GM23338 (cell line): ENCODE measurements around the gene TWIST2. TPM values are rescaled to one million over a fixed set of nuclear protein-coding genes. Genes with fewer than 3 reads are reported as not detected.

Experiments
- ATAC-seq: fragments of 200-7000 bp; cut with Tn5 transposase; 3 replicates; pipeline ENCODE4 v1.9.1; 2020
- DNase-seq: peaks from one replicate; pipeline ENCODE4 v3.0.0-alpha.2; 2015; ENCODE audit warnings: low spot score
- H2AFZ ChIP-seq: fragments of 200-600 bp; sonication (generic); 2 replicates; pipeline ENCODE4 v1.8.0; 2016; ENCODE audit warnings: antibody characterized with exemption, mild to moderate bottlenecking, moderate library complexity
- H3F3A ChIP-seq: fragments of 200-600 bp; sonication (generic); replicated peaks from 2 replicates; pipeline ENCODE4 v1.8.0; 2017; ENCODE audit warnings: antibody characterized with exemption, mixed run types, low read depth
- H3K27ac ChIP-seq: fragments of 200-600 bp; sonication (generic); 2 replicates; pipeline ENCODE4 v1.6.1; 2016; ENCODE audit warnings: low read depth
- H3K27me3 ChIP-seq: fragments of 200-600 bp; sonication (generic); 2 replicates; pipeline ENCODE4 v1.8.0; 2016; ENCODE audit warnings: mild to moderate bottlenecking, mixed run types, moderate library complexity; ENCODE audit not compliant: insufficient read depth
- H3K36me3 ChIP-seq: fragments of 200-600 bp; sonication (generic); 2 replicates; pipeline ENCODE4 v1.8.0; 2016; ENCODE audit warnings: mild to moderate bottlenecking; ENCODE audit not compliant: insufficient read depth
- H3K4me1 ChIP-seq: fragments of 200-600 bp; sonication (generic); 2 replicates; pipeline ENCODE4 v1.8.0; 2016; ENCODE audit warnings: mild to moderate bottlenecking, moderate library complexity; ENCODE audit not compliant: insufficient read depth
- H3K4me2 ChIP-seq: fragments of 200-600 bp; sonication (generic); 2 replicates; pipeline ENCODE4 v1.7.1; 2017; ENCODE audit warnings: mixed run types
- H3K4me3 ChIP-seq: fragments of 200-600 bp; sonication (generic); 2 replicates; pipeline ENCODE4 v1.6.1; 2016; ENCODE audit warnings: mixed run types
- H3K79me2 ChIP-seq: fragments of 200-600 bp; sonication (generic); replicated peaks from 2 replicates; pipeline ENCODE4 v1.8.0; 2017; ENCODE audit warnings: mild to moderate bottlenecking; ENCODE audit not compliant: insufficient read depth
- H3K9me2 ChIP-seq: fragments of 200-600 bp; sonication (generic); 2 replicates; pipeline ENCODE4 v1.8.0; 2017; ENCODE audit not compliant: insufficient read depth
- H4K20me1 ChIP-seq: fragments of 200-600 bp; sonication (generic); replicated peaks from 2 replicates; pipeline ENCODE4 v1.8.0; 2017; ENCODE audit warnings: mild to moderate bottlenecking; ENCODE audit not compliant: insufficient read depth
- H3K27ac Mint-ChIP-seq: 2 replicates; pipeline ENCODE4 v1.8.0; 2020; ENCODE audit warnings: inconsistent platforms, mild to moderate bottlenecking, moderate library complexity, mixed read lengths
- H3K27me3 Mint-ChIP-seq: 3 replicates; pipeline ENCODE4 v1.8.0; 2022; ENCODE audit warnings: low read depth, mild to moderate bottlenecking, moderate library complexity, mixed read lengths, inconsistent platforms; ENCODE audit not compliant: insufficient read depth, poor library complexity
- H3K36me3 Mint-ChIP-seq: 3 replicates; pipeline ENCODE4 v1.8.0; 2021; ENCODE audit warnings: low read depth, mild to moderate bottlenecking, inconsistent platforms, moderate library complexity, mixed read lengths
- H3K4me1 Mint-ChIP-seq: 3 replicates; pipeline ENCODE4 v1.8.0; 2020; ENCODE audit warnings: mild to moderate bottlenecking, inconsistent platforms, mixed read lengths
- H3K4me3 Mint-ChIP-seq: 3 replicates; pipeline ENCODE4 v1.8.0; 2021; ENCODE audit warnings: moderate library complexity, mild to moderate bottlenecking, inconsistent platforms, mixed read lengths
- H3K9me3 Mint-ChIP-seq: 3 replicates; pipeline ENCODE4 v1.8.0; 2020; ENCODE audit warnings: moderate library complexity, mild to moderate bottlenecking, inconsistent platforms, mixed read lengths
- CREB1 ChIP-seq: fragments of 250-450 bp; sonication (Bioruptor Pico); IDR thresholded peaks from 2 replicates; pipeline ENCODE4 v1.5.0; 2020; ENCODE audit warnings: low read depth, mild to moderate bottlenecking, moderate library complexity
- CTCF ChIP-seq, 2 experiments: fragments of 200-600 bp in 1 of 2; sonication (generic) in 1 of 2; conservative IDR thresholded peaks; 2 replicates each; pipeline versions ENCODE4 v1.5.1 to v1.6.1; 2016 to 2017; ENCODE audit warnings: antibody characterized with exemption in 2 of 2, low read depth in 2 of 2, mild to moderate bottlenecking in 2 of 2, moderate library complexity in 1 of 2
- ETS1 ChIP-seq: IDR thresholded peaks from 2 replicates; pipeline ENCODE4 v1.6.1; 2016; ENCODE audit warnings: antibody characterized with exemption
- EZH2 ChIP-seq: fragments of 200-600 bp; sonication (generic); IDR thresholded peaks from one replicate; pipeline ENCODE4 v1.8.0; 2017; ENCODE audit warnings: antibody characterized with exemption, mild to moderate bottlenecking, low read depth; ENCODE audit not compliant: unreplicated experiment
- EZH2phosphoT487 ChIP-seq: fragments of 200-600 bp; sonication (generic); IDR thresholded peaks from one replicate; pipeline ENCODE4 v1.8.1; 2018; ENCODE audit warnings: antibody characterized with exemption; ENCODE audit not compliant: unreplicated experiment
- POLR2AphosphoS5 ChIP-seq: IDR thresholded peaks from 2 replicates; pipeline ENCODE4 v1.6.1; 2016; ENCODE audit warnings: antibody characterized with exemption, low read depth
- REST ChIP-seq: IDR thresholded peaks from one replicate; pipeline ENCODE4 v1.6.1; 2018; ENCODE audit warnings: antibody characterized with exemption; ENCODE audit not compliant: unreplicated experiment
- ZNF114 ChIP-seq: fragments of 250-450 bp; sonication (Bioruptor Pico); IDR thresholded peaks from 2 replicates; pipeline ENCODE4 v1.5.0; 2020; ENCODE audit warnings: mild to moderate bottlenecking, moderate library complexity
- ZNF331 ChIP-seq: fragments of 250-450 bp; sonication (Bioruptor Pico); IDR thresholded peaks from 2 replicates; pipeline ENCODE4 v1.5.0; 2020; ENCODE audit warnings: low read depth, mild to moderate bottlenecking, moderate library complexity
- polyA plus RNA-seq: library from polyadenylated mRNA; unstranded; fragments of >200 nt; fragmentation: Nextera tagmentation; extraction: Ambion mirVana; gene quantifications from 2 replicates; pipeline ENCODE4 v1.2.1, GENCODE V29; 2016
- total RNA-seq: library from RNA; depleted of rRNA; stranded (reverse); fragments of >200 nt; shearing (Covaris generic); gene quantifications from 2 replicates; pipeline ENCODE4 v1.2.3, GENCODE V29; 2014

The TWIST2 gene
- total and polyA plus RNA-seq, 2 experiments from 2014 or later: 7.0 to 12.5 TPM

- no peak for TF ChIP-seq REST
- no peak for TF ChIP-seq CTCF (conservative IDR thresholded peaks at IDR 0.05; ENCODE audit: low read depth in 2 of 2)
- TF ChIP-seq ETS1: no peak
- no peak for TF ChIP-seq ZNF331 (CRISPR knock-in tag)
- TF ChIP-seq POLR2AphosphoS5: no peak
- no peak for TF ChIP-seq ZNF114
Measured at GRCh38 chr2:238893349-238894000, 45.6 kb downstream of the TWIST2 start (continued).

GRCh38 chr2:238894226-238894949 is 46.5 kb downstream of the TWIST2 start:
- H3K27ac Mint-ChIP-seq: no peak overlapping the region
- no peaks in the 10 kb centered on the region for H3K79me2 ChIP-seq
- TF ChIP-seq CREB1 (CRISPR knock-in tag): no peak
- TF ChIP-seq EZH2: no peak
- no peak for TF ChIP-seq ETS1
- TF ChIP-seq ZNF114: no peak
- TF ChIP-seq EZH2phosphoT487: no peak

More at GRCh38 chr2:238894226-238894949, 46.5 kb downstream of the TWIST2 start:
- Histone ChIP-seq H4K20me1 (no peaks in the 10 kb centered on the region), H2AFZ (no peak overlapping the region), H3K4me3 (no peak overlapping the region), H3K9me2 (no peaks in the 10 kb centered on the region), H3K4me2 (no peak overlapping the region), H3K4me1 (no peaks in the 10 kb centered on the region), H3K27ac (no peak overlapping the region), H3F3A (no peaks in the 10 kb centered on the region), H3K27me3 (no peaks in the 10 kb centered on the region), H3K36me3 (no peaks in the 10 kb centered on the region)
- H3K9me3 Mint-ChIP-seq: no peaks in the 10 kb centered on the region
- H3K36me3 Mint-ChIP-seq: no peaks in the 10 kb centered on the region
- DNase-seq (no peak), ATAC-seq (no peak)
- no peaks in the 10 kb centered on the region for H3K27me3 Mint-ChIP-seq
- H3K4me1 Mint-ChIP-seq: peaks cover 11% of the 10 kb centered on the region
- H3K4me3 Mint-ChIP-seq: no peak overlapping the region
